GM12872 (cell line): ENCODE data around the gene KCNJ1.

Experiments
- CTCF ChIP-seq: IDR thresholded peaks from 3 replicates; pipeline ENCODE4 v1.5.1; 2011; ENCODE audit warnings: low read depth, mild to moderate bottlenecking, low read length, moderate library complexity; ENCODE audit not compliant: insufficient read depth

The KCNJ1 gene

GRCh38 chr11:128867277-128867676 is at the start of gene KCNJ1:
Gene KCNJ1 (minus strand): TSS chr11:128867296. CDS start chr11:128840243, 27,053 bp downstream.
- no peak for TF ChIP-seq CTCF

GRCh38 chr11:128916681-128917080 is 49.6 kb upstream of the KCNJ1 start:
- no peak for TF ChIP-seq CTCF

- TF ChIP-seq CTCF = no peak
These were observed 49.0 kb upstream of the KCNJ1 start for GRCh38 chr11:128916037-128916572.

GRCh38 chr11:128915149-128915521 is 48.0 kb upstream of the KCNJ1 start:
- TF ChIP-seq CTCF = no peak

- TF ChIP-seq CTCF = no peak
These were observed 47.4 kb upstream of the KCNJ1 start for GRCh38 chr11:128914216-128915148.

- TF ChIP-seq CTCF = no peak
These were observed 46.7 kb upstream of the KCNJ1 start for GRCh38 chr11:128913806-128914205.

GRCh38 chr11:128911701-128912100 is 44.6 kb upstream of the KCNJ1 start:
- TF ChIP-seq CTCF = no peak
